Cardiac septum (tissue), 1 donor: ENCODE measurements around the gene RREB1. TPM values are rescaled to one million over a fixed set of nuclear protein-coding genes. Genes with fewer than 3 reads are reported as not detected.

Source experiments
- DNase-seq: peaks from one replicate; pipeline ENCODE4 v3.0.0-alpha.2; 2020; ENCODE audit warnings: low spot score
- intact Hi-C: fragments of 100-400 bp; cut with DNase I; formaldehyde crosslinking; loops from one replicate; pipeline ENCODE4 v1.14.0; 2022
- long read RNA-seq: library from polyadenylated mRNA; unstranded; transcript quantifications from one replicate; pipeline ENCODE4 v2.0.0, GENCODE V29; 2021
- total RNA-seq: library from RNA; stranded (reverse); fragmentation: NEBNext Ultra II Directional; extraction: Animal tissue kit (Norgen Biotek cat#: 25700); gene quantifications from one replicate; pipeline ENCODE4 v1.2.1, GENCODE V29; 2021
- donor health status: DM: no; HTN: no; CAD: no.

The RREB1 gene, protein sequence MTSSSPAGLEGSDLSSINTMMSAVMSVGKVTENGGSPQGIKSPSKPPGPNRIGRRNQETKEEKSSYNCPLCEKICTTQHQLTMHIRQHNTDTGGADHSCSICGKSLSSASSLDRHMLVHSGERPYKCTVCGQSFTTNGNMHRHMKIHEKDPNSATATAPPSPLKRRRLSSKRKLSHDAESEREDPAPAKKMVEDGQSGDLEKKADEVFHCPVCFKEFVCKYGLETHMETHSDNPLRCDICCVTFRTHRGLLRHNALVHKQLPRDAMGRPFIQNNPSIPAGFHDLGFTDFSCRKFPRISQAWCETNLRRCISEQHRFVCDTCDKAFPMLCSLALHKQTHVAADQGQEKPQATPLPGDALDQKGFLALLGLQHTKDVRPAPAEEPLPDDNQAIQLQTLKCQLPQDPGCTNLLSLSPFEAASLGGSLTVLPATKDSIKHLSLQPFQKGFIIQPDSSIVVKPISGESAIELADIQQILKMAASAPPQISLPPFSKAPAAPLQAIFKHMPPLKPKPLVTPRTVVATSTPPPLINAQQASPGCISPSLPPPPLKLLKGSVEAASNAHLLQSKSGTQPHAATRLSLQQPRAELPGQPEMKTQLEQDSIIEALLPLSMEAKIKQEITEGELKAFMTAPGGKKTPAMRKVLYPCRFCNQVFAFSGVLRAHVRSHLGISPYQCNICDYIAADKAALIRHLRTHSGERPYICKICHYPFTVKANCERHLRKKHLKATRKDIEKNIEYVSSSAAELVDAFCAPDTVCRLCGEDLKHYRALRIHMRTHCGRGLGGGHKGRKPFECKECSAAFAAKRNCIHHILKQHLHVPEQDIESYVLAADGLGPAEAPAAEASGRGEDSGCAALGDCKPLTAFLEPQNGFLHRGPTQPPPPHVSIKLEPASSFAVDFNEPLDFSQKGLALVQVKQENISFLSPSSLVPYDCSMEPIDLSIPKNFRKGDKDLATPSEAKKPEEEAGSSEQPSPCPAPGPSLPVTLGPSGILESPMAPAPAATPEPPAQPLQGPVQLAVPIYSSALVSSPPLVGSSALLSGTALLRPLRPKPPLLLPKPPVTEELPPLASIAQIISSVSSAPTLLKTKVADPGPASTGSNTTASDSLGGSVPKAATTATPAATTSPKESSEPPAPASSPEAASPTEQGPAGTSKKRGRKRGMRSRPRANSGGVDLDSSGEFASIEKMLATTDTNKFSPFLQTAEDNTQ (N-terminal part only)
- total RNA-seq: 27.8 TPM
- long read RNA-seq, partial matches to known transcripts: 17 of 26 reads
- long read RNA-seq, other reads (novel, unspliced or antisense): 9 of 26 reads

DNA sequence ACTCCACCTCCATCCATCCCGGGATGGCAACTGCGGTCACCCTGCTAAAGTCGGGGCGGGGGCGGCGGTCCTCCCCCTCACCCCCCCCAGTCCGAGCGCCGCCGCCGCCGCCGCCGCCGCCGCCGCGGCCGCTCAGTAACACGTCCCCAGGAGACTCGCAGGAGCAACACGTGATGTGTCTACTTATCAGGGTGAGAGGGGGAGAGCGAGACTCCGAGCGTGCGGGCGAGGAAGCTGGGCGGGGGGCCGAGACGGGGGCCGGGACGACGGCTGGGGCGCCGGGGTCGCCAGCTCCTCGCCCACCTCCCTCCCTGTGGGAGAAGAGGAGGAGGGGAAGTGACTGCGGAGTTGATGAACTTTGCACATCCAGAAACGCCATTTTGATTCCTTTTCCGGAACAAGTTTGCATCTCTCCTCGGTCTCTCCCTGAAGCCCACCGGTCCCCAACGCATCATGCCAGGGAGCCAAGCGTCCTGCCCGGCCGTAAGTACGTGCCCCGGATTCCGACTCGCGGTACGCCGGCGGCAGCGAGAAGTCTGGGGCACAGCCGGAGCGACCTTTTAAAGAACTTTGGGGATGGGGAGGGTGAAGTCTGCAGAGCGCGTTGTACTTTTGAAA, at the start of gene RREB1:
Gene RREB1 (plus strand): TSS at position 384 of the 618 bp plus-strand sequence. CDS start 73,951 bp downstream, outside the sequence.
- peak; percentile 91 for DNase-seq
- intact Hi-C loops: loop anchor here (5.0 kb wide), 1 partner anchor 110 kb away; no protein-coding TSS in a partner anchor

DNA sequence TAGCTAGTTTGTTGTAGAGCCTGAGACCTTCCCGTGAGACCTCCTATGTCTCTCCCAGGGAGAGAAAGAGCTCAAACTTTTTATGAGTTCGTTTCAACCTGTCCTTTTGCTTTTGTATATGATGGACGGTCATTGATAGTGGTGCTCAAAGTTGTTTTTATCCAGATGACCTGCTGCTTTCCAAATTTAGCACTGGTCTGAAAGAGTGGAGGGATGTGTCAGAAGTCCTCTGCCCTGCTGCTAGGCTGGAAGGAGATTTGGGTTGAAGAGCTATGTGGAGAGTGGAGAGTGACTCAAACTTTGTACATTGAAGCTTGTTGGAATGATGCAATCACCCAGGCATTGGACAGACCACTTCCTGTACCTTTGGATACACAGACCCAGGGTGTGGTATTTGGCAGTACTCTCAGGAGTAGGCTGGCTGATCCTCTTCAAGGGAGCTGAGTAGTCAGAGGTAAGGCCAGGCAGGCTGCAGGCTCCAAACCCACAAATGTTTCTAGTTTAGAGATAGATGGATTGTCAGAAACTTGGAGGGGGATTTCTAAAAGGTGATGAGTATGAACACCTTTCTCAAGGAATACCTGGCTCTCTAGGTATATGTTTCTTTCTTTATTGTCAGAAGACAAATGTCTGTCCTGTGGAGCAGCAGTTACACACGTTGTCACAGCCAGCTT, 49.4 kb upstream of the RREB1 start:
- intact Hi-C loops: no loop called here
- no peak for DNase-seq

DNA sequence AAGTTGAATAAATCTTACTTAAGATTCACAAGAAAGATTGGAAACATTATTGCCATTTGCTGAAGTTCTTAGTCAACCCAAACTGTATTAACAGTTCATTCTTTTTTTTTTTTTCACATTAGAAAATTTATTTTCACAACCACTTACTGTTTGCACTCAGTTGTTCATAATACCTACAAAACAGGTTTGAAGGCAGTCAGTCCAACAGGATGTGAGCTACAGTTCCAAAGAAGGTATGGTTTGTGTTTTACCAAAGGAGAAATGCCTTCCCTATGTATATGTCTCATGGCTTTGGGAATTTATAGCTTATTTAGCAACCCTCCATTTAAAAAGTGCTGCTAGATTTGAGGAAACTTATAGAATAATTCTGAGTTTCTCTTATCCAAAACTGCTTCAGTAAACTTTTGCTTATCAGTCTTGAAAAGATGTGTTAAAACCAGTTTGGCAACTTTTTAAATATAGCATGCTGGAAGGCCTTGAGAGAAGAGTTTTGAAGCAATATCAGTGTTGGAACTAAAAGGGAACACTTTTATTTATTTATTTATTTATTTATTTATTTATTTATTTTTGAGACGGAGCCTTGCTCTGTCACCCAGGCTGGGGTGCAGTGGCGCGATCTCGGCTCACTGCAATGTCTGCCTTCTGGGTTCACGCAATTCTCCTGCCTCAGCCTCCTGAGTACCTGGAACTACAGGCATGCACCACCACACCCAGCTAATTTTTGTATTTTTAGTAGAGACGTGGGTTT, 46.8 kb upstream of the RREB1 start:
- no peak for DNase-seq
- intact Hi-C loops: no loop called here

DNA sequence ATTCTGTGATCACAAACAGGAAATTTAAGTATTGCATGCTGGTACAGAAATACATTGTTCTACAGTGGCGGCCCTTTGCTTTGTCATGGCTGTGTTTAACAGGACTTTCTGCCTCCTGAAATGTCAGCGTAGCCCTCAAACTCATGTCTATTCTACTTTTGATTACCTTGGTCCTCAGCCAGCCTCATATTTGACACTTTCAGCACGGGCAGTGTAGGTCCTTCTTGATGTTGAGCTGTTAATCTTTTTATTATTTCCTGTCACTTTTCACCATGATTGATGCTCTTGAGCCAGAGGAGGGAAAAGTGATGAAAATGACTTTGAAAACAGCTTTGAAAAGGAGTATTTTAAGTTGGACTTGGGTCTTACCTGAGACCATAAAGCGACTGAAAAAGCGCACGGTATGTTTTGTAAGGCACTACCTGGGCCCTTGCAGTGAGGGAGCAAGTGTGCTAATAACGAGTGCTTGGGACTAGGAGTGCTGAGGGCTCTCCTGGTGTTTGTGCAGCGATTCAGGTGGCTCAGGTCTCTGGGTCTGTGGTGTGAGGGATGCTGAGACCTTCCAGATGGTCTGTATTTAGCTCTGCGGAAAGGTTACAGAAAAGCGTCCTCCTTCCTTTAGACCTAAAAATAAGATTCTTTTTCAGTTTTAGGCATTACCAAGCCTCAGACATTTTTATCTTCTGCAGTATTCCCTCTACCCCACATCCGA, 45.2 kb upstream of the RREB1 start:
- DNase-seq: no peak
- intact Hi-C loops: no loop called here

DNA sequence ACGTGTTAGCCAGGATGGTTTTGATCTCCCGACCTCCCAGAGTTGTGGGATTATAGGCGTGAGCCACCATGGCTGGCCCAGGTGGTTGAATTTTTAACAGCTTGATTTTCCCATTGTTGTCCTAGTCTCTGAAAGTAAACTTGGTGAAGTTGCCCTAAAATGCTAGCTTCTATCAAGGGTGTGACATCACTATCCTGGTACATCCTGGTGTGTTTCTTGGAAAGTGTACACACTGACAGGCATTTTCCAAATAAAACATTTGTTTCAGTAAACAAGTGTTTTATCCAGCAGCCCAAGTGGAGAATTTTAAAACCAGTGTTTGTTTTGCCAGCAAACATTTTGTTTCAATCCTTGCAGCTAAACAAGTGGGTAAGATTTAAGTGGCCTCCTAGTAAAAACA, 40.5 kb upstream of the RREB1 start:
- no peak for DNase-seq
- intact Hi-C loops: no loop called here

DNA sequence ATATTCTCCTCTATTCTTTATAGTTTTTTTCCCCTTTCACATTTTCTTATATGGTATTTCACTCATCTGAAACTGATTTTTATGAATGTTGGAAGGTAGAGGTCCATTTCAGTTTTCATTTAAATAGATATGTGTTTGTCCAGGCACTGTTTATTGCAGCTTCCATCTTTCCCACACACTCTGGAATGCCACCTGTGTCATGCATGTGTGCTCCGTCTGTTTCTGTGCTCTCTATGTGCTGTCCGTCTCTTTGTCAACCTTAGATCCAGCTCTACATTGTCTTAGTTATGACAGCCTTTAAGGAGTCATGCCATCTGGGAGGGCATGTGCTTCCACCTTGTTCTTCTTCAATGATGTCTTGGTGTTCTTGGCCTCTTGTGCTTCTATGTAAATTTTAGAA, 36.4 kb upstream of the RREB1 start:
- intact Hi-C loops: no loop called here
- no peak for DNase-seq

DNA sequence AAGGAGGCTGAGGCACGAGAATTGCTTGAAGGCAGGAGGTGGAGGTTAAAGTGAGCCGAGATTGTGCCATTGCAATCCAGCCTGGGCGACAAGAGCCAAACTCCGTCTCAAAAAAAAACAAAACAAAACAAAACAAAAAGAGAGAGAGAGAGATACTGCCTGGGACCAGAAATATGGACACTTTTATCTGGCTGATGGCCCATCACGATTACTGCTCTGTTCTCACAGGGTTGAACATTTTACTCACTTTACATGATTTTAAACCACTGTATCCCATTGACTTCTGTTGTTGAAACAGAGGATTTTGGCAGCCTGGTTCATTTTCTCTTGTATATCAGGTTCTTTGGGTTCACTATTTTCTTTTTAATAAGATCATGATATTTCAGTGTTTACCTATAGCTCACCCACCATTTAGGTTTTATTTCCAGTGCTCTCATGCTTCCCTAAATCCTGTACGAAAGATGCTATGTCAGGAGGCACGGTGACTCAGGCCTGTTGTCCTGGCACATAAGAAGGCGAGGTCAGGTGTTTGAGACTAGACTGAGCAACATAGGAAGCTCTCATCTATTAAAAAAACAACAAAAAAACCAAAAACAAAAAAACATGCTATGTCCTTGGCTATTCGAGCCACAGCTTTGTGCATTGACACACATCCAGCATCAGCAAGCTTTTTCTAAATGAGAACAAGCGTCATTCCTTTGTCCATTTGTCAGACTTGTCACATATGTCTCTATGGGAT, 34.5 kb upstream of the RREB1 start:
- no peak for DNase-seq
- intact Hi-C loops: no loop called here

DNA sequence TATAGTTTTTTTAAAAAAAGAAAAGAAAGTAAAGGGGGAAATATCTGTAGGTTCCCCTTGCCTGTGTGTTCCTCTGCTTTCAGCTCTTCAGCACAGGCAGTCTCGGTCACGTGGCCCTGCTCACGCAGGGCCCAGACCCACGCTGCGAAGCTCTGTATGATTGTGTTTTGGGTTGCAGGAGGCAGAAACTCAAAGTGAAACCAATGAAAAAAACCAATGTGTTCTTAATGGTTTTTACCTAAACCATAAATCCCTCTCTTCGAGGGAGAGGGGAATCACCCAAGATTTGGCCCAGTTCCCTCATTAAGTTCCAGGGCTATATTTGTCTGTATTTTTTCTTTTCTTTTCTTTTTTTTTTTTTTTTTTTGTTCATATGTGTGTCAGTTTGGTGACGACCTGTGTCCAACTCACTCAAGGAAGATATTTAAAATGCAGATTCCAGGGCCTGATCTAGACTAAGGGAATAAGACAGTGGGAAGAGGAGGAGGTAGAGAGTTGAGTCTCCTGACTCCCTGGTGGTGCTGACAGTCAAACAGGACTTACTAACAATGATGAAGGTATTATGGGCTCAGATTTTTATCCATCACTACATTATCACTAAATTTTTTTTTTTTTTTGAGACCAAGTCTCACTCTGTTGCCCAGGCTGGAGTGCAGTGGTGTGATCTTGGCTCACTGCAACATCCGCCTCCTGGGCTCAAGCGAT, 33.8 kb upstream of the RREB1 start:
- DNase-seq: no peak
- intact Hi-C loops: no loop called here

DNA sequence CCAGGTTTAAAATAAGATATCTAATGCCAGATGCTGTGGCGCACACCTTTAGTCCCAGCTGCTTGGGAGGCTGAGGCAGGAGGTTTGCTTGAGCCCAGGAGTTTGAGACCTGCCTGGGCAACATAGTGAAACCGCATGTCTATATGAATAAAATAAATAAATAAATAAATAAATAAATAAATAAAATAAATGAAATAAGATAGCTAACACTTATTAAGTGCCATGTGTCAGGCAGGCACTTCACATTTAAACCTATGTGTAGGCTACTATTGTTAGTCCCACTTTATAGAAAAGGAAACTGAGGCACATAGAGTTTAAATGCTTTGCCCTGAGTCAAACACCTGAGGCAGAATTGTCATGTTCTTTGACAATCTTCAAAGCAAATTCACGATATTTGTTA, 32.9 kb upstream of the RREB1 start:
- DNase-seq: no peak
- intact Hi-C loops: no loop called here

DNA sequence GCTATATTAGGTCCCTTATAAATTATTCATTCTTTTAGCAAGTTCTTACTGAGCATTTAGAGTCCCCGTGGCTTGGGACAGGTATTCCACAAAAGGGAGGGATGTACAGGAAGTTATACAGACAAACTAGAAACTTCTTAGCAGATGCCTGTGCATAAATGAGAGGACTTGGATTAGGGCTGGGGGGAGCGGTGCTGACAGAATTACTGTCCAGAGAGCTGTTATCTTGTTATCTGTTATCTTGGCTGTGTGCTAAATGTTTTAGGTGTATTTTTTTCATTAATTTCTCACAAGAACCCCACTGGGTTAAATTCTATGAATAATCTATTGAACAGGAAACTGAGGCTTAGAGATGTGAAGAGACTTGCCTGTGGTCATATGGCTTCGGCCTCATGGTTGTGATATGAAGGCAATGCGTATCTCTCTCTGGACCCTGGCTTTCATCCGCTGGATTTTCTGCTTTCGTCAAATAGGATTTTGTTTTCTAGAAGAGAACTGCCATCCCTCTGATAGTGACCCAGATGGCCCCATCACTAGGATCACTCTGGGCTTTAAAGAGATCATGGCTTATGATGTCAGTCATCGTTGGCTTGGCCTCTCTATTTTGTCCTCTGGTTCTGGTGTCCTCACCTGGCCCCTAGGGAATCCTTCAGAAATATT, 32.3 kb upstream of the RREB1 start:
- DNase-seq: no peak
- intact Hi-C loops: no loop called here

DNA sequence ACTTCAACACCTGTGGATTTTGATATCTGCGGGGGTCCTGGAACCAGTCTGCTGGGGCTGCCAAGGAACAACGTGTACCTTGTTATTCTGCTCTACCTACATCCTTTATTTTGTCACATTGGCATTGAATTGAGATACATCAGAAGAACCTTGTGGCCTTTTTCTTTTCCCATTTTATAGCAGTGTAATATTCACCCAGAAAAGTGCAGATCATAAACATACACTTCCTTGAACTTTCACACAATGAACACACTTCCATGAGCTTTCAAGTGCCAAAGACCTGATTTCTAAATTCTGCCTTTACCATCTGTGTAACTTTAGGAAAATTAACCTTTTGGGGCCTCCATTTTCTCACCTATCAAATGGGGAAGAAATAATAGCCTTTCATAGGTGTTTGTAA, 29.9 kb upstream of the RREB1 start:
- intact Hi-C loops: no loop called here
- no peak for DNase-seq

DNA sequence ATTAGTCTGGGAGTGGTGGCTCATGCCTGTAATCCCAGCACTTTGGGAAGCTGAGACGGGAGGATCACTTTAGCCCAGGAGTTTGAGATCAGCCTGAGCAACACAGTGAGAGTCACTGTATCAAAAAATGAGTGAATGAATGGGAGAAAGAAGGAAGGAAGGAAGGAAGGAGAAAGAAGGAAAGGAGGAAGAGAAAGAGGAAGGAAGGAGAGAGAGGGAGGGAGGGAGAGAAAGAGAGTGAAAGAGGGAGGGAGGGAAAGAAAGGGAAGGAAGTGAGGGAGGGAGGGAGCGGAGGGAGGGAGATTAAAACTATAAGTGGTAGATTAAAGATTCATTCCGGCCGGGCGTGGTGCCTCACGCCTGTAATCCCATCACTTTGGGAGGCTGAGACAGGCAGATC, 28.9 kb upstream of the RREB1 start:
- intact Hi-C loops: no loop called here
- no peak for DNase-seq

DNA sequence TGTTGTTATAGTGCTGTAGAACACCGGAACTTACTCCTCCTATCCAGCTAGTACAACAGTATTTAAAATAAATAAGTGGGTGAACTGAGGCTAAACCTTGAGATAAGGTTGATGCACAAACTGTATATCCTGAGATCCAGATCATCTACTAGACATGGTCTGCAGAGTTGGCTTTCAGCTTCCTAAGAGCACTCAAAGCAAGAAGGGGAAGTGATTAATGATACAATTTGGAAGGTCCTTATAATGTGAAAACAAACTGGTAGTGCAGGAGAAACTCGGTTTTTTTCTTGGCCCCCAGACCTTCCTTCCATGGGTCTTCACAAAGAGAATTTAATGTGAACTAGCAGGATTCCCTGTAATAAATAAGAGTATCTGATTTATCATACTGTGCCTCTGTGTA, 27.4 kb upstream of the RREB1 start:
- intact Hi-C loops: no loop called here
- DNase-seq: no peak

DNA sequence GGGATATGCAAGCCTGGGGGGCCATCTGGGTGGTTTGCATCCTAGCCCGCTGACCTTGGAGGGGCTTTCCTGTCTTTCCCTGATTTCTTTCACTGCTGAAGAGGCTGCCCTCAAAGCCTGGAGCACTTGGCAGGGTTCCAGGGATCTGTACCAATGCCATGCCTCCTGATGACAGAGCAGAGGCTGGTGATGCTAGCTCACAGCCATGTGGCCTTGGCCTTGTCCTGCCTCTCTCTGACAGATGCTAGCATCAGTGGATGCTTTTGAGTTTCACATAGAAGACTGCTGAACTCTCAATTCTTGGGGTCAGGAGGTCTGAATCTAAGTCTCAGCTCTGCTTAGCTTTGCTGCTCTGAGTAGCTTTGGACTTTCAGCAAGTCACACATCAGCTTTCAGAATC, 21.9 kb upstream of the RREB1 start:
- intact Hi-C loops: no loop called here
- no peak for DNase-seq

DNA sequence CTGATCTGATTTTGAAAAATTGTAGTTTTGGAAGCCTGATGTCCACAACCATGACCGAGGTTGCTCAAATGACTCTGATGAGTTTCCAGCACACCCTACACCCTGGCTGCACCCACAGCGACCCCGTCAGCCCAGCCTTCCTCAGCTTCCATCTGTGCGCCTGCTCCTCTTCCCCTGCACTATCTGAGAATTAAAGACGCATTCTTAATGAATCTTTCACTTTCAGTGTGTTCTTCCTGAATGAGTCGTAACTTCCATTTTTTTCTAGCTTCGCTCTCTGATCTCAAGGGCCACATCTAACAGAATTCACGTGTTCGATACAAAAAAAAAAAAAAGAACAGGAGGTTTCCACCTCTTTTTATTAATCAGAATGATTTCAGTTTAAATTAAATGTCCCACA, 21.3 kb upstream of the RREB1 start:
- DNase-seq: no peak
- intact Hi-C loops: no loop called here

DNA sequence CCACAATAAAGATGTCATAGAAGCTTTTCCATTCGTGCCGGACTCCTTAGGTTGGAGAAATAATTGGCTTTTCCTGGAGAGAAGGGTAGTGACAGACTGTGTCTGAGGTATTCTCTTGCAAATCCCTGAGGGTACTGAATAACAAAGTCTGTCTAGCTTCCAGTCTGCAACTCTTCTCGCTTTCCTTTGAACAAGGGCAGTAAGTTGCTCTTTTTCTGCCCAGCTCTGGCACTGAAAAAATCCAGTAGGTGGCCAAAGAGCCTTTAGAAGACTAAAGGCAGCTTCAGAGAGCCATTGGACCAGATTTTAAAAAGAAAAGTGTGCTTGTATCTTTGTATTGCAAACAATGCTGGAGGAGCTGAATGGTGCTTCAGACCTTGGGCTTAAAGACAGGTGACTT, 20.7 kb upstream of the RREB1 start:
- intact Hi-C loops: no loop called here
- no peak for DNase-seq
